Transverse colon (tissue), 4 donors: ENCODE measurements around the gene RGS9. TPM values are rescaled to one million over a fixed set of nuclear protein-coding genes. Genes with fewer than 3 reads are reported as not detected.

Experiments
- DNase-seq: peaks from one replicate; pipeline ENCODE4 v3.0.0-alpha.2; 2019
- H3K27ac ChIP-seq, 4 donors: fragments of 200-600 bp; sonication (generic); 2 replicates each; pipeline ENCODE4 v1.5.1; 2016 to 2018; ENCODE audit warnings: inconsistent platforms in 4 of 4
- H3K27me3 ChIP-seq: fragments of 200-600 bp; sonication (generic); 2 replicates; pipeline ENCODE4 v1.5.1; 2017; ENCODE audit warnings: inconsistent platforms
- H3K36me3 ChIP-seq, 4 donors: fragments of 200-600 bp; sonication (generic); 2 replicates each; pipeline ENCODE4 v1.5.1; 2017 to 2019; ENCODE audit warnings: inconsistent platforms in 4 of 4
- H3K4me1 ChIP-seq, 4 donors: fragments of 200-600 bp; sonication (generic); 2 replicates each; pipeline ENCODE4 v1.5.1; 2017 to 2020; ENCODE audit warnings: inconsistent platforms in 4 of 4
- H3K4me3 ChIP-seq, 4 donors: fragments of 200-600 bp; sonication (generic); 1 replicate in 1 of 4; 2 replicates in 3 of 4; pipeline versions ENCODE4 v1.5.1 to v1.6.1; 2017 to 2019; ENCODE audit warnings: inconsistent platforms in 4 of 4
- H3K9me3 ChIP-seq, 2 donors: fragments of 200-600 bp; sonication (generic); 2 replicates each; pipeline ENCODE4 v1.5.1; 2017 to 2019; ENCODE audit warnings: inconsistent platforms in 2 of 2
- EP300 ChIP-seq: sonication (generic); formaldehyde crosslinking; IDR thresholded peaks from one replicate; pipeline ENCODE4 v1.6.1; 2017; ENCODE audit warnings: antibody characterized with exemption, low read depth
- POLR2A ChIP-seq: fragments of 450-650 bp; IDR thresholded peaks from one replicate; pipeline ENCODE4 v1.6.1; 2016; ENCODE audit warnings: antibody characterized with exemption, mild to moderate bottlenecking, moderate library complexity
- POLR2AphosphoS5 ChIP-seq, 3 donors: sonication (generic); formaldehyde crosslinking; IDR thresholded peaks; one replicate each; pipeline ENCODE4 v1.6.1; 2016; ENCODE audit warnings: antibody characterized with exemption in 3 of 3
- WGBS, 2 donors: methylation state at CpG; one replicate each; pipeline ENCODE4 v1.1.5; 2018; ENCODE audit warnings: low coverage in 1 of 2; 5-methylcytosine and 5-hydroxymethylcytosine counted together
- in situ Hi-C, 4 donors: fragments of 200-750 bp; cut with MboI; loops; one replicate each; pipeline versions ENCODE4 v1.15.0 to v1.15.1; 2017; ENCODE audit warnings: low sequenced_read_pairs in 3 of 4, low pct_ligation_motif_present in 1 of 4, low pct_unique_long_range_greater_than_20kb in 1 of 4
- intact Hi-C: fragments of 100-400 bp; cut with DNase I; formaldehyde crosslinking; loops from one replicate; pipeline ENCODE4 v1.15.1; 2023; ENCODE audit warnings: low total_unique reads
- total RNA-seq, 4 donors: library from RNA; depleted of rRNA; stranded (reverse); fragments of >200 nt; gene quantifications; one replicate each; pipeline ENCODE4 v1.1.0, GENCODE V29; 2016
- TF ChIP-seq, protein P1 (sequence below), 5 experiments: fragments of 200-600 bp in 3 of 5; fragments of 450-650 bp in 2 of 5; sonication (generic) in 3 of 5; IDR thresholded peaks; 1 replicate in 2 of 5; 2 replicates in 3 of 5; pipeline ENCODE4 v1.5.1; 2016 to 2017; ENCODE audit warnings: antibody characterized with exemption in 5 of 5, inconsistent platforms in 3 of 5, mild to moderate bottlenecking in 2 of 5, moderate library complexity in 1 of 5

The RGS9 gene
- total RNA-seq, 4 donors from 2014 or later = 2.6 to 10.6 (median 7.8) TPM; not detected in 1

DNA sequence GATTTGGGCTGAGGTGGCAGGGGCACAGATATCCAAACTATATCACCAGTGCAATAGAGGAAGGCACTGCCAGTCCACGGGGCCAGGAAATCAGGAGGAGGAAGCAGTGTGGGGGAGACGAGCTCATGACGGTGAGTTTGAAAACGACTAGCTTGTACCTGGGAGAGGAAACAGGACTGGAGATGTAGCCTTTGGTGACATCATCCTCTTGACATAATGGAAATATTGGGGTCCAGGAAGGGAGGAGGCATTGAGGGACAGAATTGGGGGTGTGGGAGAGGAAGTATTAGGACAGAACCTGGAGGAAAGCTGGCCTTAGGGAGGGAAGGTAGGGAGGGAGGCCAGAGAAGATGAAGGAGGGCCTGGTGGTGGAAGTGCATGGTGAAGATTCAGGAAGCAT is 109.1 kb downstream of the RGS9 start:
- in situ Hi-C loops (loop anchor here in 2 of 4 donors (25.0 kb wide), 1 partner anchor 741 kb away; no protein-coding TSS in a partner anchor), intact Hi-C loops (no loop called here)
- WGBS, 2 donors = 40 to 69% methylated on average over 1 to 4 of the region's 4 CpGs
- no peak for TF ChIP-seq EP300
- no peaks in the 10 kb centered on the region for H3K36me3 ChIP-seq
- H3K27me3 ChIP-seq = no peaks in the 10 kb centered on the region
- H3K27ac ChIP-seq = no peak overlapping the region
- H3K4me1 ChIP-seq = no peaks in the 10 kb centered on the region
- no peaks in the 10 kb centered on the region for H3K9me3 ChIP-seq
- DNase-seq = no peak
- no peak overlapping the region for H3K4me3 ChIP-seq

DNA sequence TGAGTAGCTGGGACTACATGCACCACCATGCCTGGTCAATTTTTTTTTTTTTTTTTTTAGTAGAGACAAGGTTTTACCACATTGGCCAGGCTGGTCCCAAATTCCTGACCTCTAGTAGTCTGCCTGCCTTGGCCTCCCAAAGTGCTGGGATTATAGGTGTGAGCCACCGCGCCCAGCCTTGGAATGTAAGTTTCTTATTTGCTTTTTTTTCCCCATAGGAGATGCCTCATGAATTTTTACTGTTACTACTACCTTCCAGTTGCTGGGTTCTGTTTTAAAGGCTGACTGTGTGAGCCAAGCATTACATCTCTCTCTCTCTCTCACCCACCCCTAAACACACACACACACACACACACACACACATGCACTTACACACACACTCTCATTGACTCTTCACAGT is 112.6 kb downstream of the RGS9 start:
- Histone ChIP-seq H3K9me3 (no peaks in the 10 kb centered on the region), H3K27me3 (peaks cover 8% of the 10 kb centered on the region), H3K36me3 (no peaks in the 10 kb centered on the region), H3K27ac (no peak overlapping the region), H3K4me1 (no peaks in the 10 kb centered on the region), H3K4me3 (no peak overlapping the region)
- no peak for DNase-seq
- intact Hi-C loops = no loop called here
- in situ Hi-C loops = loop anchor here in 2 of 4 donors (25.0 kb wide), 1 partner anchor 738 kb away; no protein-coding TSS in a partner anchor
- WGBS, 2 donors = 94% methylated on average over 2 of the region's 2 CpGs; no CpG with 5 or more reads in 1 of the 2 donors
- TF ChIP-seq POLR2A (no peak), POLR2AphosphoS5 (IDR thresholded peaks at IDR 0.05) (no peak), EP300 (no peak)
- TF ChIP-seq, protein P1, sequence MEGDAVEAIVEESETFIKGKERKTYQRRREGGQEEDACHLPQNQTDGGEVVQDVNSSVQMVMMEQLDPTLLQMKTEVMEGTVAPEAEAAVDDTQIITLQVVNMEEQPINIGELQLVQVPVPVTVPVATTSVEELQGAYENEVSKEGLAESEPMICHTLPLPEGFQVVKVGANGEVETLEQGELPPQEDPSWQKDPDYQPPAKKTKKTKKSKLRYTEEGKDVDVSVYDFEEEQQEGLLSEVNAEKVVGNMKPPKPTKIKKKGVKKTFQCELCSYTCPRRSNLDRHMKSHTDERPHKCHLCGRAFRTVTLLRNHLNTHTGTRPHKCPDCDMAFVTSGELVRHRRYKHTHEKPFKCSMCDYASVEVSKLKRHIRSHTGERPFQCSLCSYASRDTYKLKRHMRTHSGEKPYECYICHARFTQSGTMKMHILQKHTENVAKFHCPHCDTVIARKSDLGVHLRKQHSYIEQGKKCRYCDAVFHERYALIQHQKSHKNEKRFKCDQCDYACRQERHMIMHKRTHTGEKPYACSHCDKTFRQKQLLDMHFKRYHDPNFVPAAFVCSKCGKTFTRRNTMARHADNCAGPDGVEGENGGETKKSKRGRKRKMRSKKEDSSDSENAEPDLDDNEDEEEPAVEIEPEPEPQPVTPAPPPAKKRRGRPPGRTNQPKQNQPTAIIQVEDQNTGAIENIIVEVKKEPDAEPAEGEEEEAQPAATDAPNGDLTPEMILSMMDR (IDR thresholded peaks at IDR 0.05) = no peak

DNA sequence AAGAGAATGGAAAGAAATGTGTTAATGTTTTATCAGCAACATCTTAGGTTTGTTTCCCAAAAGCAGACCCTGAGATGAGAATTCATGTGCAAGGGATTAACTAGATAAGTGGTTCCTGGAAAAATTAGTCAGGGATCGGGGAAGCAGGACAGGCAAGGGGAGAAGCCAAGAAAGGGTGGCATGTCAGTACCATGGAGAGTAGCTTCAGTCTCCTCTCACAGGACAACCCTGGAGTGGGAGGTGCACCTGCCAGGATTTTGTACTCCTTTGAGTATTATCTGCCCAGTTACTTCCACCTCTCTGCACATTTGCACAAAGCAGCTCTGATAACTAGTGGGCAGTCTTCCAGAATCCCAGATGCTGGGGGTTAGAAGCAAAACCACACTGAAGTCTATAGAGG is 117.0 kb downstream of the RGS9 start:
- H3K27ac ChIP-seq = no peak overlapping the region
- no peak overlapping the region for H3K4me3 ChIP-seq
- H3K36me3 ChIP-seq = no peaks in the 10 kb centered on the region
- 38 to 61% methylated on average over 1 of the region's 1 CpG for WGBS, 2 donors
- intact Hi-C loops = no loop called here
- no peaks in the 10 kb centered on the region for H3K4me1 ChIP-seq
- in situ Hi-C loops = no loop called here
- no peak for DNase-seq
- no peak for TF ChIP-seq POLR2AphosphoS5 (IDR thresholded peaks at IDR 0.05)
- TF ChIP-seq, protein P1 (IDR thresholded peaks at IDR 0.05) = no peak
- TF ChIP-seq POLR2A = no peak
- TF ChIP-seq EP300 = no peak
- H3K27me3 ChIP-seq = peaks cover 11% of the 10 kb centered on the region
- no peaks in the 10 kb centered on the region for H3K9me3 ChIP-seq

DNA sequence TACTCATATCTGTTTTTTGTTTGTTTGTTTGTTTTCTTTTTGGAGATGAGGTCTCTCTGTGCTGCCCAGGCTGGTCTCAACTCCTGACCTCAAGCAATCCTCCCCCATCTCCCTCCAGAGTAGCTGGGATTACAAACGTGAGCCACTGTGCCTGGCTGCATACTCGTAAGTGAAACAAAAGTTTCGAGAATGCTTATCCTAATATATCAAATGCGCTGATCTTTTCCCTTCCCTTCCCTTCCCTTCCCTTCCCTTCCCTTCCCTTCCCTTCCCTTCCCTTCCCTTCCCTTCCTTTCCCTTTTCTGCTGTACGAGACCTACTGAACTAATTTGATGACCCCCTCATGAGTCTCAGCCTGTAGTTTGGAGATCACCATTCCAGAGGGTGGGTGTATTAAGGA is 122.1 kb downstream of the RGS9 start:
- WGBS, 2 donors = 82 to 83% methylated on average over 4 to 5 of the region's 5 CpGs
- intact Hi-C loops = loop anchor here (2.0 kb wide), 1 partner anchor 76 kb away; no protein-coding TSS in a partner anchor
- no peaks in the 10 kb centered on the region for H3K9me3 ChIP-seq
- in situ Hi-C loops = no loop called here
- H3K36me3 ChIP-seq = no peaks in the 10 kb centered on the region
- TF ChIP-seq EP300 (no peak), POLR2AphosphoS5 (IDR thresholded peaks at IDR 0.05) (no peak), POLR2A (no peak)
- TF ChIP-seq, protein P1 (IDR thresholded peaks at IDR 0.05) = no peak
- no peak for DNase-seq
- no peak overlapping the region for H3K27ac ChIP-seq
- H3K4me3 ChIP-seq = no peak overlapping the region
- H3K4me1 ChIP-seq = peaks cover 0 to 3% (median 0%) of the 10 kb centered on the region in 4 donors
- peaks cover 6% of the 10 kb centered on the region for H3K27me3 ChIP-seq
